Left renal pelvis (tissue), 4 donors: Measurements from ENCODE around the gene PANX1. TPM values are rescaled to one million over a fixed set of nuclear protein-coding genes. Genes with fewer than 3 reads are reported as not detected.
"Not testable (repeated sequence)": the region's sequence is repeated elsewhere in the genome, so short reads cannot be mapped to it uniquely, and the experiment has no call there.

ENCODE experiments used
- DNase-seq, 4 donors: peaks; one replicate each; pipeline ENCODE4 v3.0.0-alpha.2; 2013; ENCODE audit warnings: low read depth in 4 of 4, low spot score in 3 of 4
- polyA plus RNA-seq, 4 donors: library from polyadenylated mRNA; unstranded; fragments of 120-200 nt; gene quantifications; one replicate each; pipeline ENCODE4 v1.2.1, GENCODE V29; 2013; ENCODE audit not compliant: insufficient read length in 4 of 4

The PANX1 gene, protein sequence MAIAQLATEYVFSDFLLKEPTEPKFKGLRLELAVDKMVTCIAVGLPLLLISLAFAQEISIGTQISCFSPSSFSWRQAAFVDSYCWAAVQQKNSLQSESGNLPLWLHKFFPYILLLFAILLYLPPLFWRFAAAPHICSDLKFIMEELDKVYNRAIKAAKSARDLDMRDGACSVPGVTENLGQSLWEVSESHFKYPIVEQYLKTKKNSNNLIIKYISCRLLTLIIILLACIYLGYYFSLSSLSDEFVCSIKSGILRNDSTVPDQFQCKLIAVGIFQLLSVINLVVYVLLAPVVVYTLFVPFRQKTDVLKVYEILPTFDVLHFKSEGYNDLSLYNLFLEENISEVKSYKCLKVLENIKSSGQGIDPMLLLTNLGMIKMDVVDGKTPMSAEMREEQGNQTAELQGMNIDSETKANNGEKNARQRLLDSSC
- polyA plus RNA-seq = 10 to 100 TPM; 23.4 to 28.2 (median 25.1) TPM

DNA sequence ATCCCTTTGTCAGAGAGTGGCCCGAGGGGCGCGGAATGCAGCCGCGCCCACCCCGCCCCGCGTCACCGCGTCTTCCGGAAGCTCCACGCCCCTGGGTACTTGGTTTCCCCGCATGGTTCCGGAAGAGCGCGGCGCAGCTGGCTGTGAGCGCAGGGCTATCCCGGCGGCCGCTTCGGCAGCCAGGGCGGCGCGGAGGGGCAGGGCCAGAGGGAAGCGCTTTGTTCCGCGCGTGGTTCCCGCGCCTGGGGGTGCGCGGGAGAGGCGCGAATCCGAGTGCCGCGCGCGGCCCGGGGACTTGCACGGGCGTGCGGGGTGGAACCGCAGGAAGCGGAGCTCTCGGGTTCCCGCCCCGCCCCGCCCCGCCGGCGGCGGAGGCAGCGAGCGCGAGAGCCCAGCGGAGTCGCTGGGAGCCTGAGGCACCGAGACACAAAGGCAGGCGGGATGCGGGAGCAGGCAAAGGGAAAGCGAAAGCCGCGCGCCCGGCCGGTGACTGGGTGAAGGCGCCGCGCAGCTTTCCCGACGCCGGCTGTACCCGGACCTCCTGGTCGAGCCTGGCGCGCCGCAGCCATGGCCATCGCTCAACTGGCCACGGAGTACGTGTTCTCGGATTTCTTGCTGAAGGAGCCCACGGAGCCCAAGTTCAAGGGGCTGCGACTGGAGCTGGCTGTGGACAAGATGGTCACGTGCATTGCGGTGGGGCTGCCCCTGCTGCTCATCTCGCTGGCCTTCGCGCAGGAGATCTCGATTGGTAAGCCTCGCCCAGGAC is at the start of gene PANX1:
PANX1 (plus strand) TSS at position 96 of the 766 bp plus-strand sequence; CDS start at position 568, 472 bp downstream.
- DNase-seq = peak; percentile 38 to 69 (median 61)

DNA sequence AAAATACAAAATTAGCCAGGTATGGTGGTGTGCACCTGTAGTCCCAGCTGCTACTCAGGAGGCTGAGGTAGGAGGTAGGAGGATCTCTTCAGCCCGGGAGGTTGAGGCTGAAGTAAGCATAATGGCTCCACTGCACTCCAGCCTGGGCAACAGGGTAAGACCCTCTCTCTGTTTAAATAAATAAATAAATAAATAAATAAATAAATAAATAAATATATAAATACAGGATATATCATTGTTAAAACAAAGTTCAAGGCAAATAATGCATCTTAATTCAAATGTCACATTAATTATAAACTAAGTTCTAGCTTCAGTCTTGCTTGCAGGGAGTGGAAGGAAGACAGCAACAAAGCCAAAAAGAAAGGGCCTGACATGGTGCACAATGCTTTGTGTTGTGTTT is 44.5 kb upstream of the PANX1 start:
- no peak for DNase-seq

DNA sequence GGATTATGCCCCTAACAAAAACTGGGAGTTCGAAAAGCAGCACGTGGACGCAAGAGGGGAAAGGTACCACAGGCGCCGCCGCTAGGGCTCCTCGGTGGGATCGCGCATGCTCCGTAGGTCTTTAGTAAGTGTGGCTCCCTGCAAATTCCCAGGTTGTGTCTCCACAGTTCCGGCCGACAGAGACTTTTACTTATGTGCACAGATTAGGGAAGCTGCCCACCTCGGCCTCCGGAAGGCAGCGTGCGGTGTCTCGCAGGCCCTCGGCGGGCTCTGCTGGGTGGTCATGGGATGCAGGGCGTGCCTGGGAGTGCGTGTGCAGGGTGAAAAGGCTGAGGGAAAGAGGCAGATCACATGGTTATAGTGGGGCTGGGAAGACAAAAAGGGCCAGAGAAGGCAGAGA is 39.7 kb upstream of the PANX1 start:
- no peak for DNase-seq

GRCh38 chr11:94089341-94089740 is 39.3 kb upstream of the PANX1 start:
- DNase-seq = peak in 2 of 4 donors; percentile 5 to 14

DNA sequence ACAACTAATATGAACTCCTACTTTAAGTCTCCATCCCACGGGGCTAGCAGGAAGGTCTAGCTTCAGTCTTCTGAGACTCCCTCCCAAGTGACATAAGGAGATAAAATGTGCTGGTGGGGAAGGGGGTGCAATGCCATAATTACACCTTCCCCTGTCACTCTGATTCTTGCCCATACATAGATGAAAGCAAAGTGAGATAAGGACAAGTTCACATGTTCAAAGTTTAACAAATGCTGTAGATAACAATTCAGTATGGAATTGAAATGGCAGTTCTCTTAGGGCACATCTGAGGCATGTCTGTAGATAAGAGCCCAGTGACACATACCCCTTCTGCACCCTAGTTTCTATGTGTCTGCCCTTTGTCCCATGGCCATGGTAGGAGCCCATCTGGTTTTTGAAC is 38.2 kb upstream of the PANX1 start:
- DNase-seq = no peak

GRCh38 chr11:94091091-94091490 is 37.5 kb upstream of the PANX1 start:
- DNase-seq = no peak

GRCh38 chr11:94100253-94100652 is 28.4 kb upstream of the PANX1 start:
- DNase-seq = no peak

GRCh38 chr11:94103471-94103870 is 25.2 kb upstream of the PANX1 start:
- DNase-seq = no peak

GRCh38 chr11:94104734-94105133 is 23.9 kb upstream of the PANX1 start:
- DNase-seq = no peak

GRCh38 chr11:94106716-94107115 is 21.9 kb upstream of the PANX1 start:
- DNase-seq = no peak

- no peak for DNase-seq
Measured at GRCh38 chr11:94107363-94107762, 21.3 kb upstream of the PANX1 start.

GRCh38 chr11:94111241-94111640 is 17.4 kb upstream of the PANX1 start:
- DNase-seq = no peak

DNA sequence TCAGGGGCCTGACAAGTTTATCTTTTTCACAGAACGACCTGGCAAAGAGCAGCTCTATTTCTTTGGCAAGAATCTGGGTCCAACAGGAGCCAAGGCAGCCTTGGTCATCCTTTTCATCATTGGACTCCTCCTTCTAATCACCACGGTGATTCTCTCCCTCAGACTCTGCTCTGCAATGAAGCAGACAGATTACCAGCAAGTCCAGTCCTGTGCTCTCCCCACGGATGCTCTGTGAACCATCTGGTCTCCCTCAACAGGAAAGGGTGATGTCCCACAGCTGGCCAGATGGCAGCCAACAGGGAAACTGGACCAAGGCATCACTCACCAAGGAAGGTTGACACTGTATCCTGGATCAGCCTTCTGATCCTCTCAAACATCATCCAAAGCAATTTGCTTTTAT is 17.0 kb upstream of the PANX1 start:
- no peak for DNase-seq

GRCh38 chr11:94112206-94112953 is 16.3 kb upstream of the PANX1 start:
- DNase-seq = no peak

DNA sequence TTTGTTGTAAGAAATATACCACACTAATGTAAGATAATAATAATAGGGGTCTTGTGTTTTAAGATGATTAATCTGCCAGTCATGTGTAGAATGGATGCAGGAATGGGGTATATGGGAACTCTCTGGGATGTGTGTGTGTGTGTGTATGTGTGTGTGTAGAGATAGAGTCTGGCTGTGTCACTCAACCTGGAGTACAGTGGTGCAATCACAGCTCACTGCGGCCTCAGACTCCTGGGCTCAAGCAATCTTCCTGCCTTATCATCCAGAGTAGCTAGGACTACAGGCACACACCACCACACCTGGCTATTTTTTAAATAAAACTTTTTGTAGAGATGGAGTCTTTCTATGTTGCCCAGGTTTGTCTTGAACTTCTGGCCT is 11.5 kb upstream of the PANX1 start:
- no peak for DNase-seq

DNA sequence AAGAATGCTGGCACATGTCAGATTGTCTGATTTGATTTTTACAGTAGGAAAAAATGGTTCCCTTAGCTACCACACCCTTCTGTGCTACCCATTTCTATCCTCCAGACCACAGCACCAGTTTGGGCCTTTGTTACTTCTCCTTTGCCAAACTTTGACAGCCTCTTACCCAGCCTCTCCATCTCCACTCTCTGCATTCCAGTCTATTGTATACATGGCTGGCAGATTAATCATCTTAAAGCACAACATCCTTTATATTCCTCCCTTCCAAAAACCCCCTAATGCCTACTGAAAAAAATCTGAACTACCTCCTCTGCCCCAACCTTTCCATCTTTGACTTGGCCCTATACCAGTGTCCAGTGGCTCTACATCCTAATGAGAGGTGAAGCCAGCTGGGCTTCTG is 10.8 kb upstream of the PANX1 start:
- DNase-seq = no peak

GRCh38 chr11:94119676-94120075 is 9.0 kb upstream of the PANX1 start:
- DNase-seq = not testable (repeated sequence)

DNA sequence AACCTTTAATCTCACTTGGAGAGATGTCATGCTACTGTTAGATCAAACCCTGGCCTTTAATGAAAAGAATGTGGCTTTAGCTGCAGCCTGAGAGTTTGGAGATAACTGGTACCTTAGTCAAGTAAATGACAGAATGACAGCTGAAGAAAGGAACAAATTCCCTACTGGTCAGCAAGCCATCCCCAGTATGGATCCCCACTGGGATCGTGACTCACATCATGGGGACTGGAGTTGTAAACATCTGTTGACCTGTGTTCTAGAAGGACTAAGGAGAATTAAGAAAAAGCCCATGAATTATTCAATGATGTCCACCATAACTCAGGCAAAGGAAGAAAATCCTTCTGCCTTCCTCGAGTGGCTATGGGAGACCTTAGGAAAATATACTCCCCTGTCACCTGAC is 8.1 kb upstream of the PANX1 start:
- not testable (repeated sequence) for DNase-seq

DNA sequence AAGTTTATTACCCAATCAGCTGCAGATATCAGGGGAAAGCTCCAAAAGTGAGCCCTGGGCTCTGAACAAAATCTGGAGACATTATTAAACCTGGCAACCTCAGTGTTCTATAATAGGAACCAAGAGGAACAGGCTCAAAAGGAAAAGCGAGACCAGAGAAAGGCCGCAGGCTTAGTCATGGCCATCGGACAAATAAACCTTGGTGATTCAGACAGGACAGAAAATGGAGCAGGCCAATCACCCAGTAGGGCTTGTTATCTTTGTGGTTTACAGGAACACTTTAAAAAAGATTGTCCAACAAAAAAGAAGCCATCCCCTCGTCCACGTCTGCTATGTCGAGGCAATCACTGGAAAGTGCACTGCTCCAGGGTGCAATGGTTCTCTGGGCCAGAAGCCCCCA is 7.7 kb upstream of the PANX1 start:
- DNase-seq = no peak

- no peak for DNase-seq
Measured at GRCh38 chr11:94125407-94126115, 3.1 kb upstream of the PANX1 start.

DNA sequence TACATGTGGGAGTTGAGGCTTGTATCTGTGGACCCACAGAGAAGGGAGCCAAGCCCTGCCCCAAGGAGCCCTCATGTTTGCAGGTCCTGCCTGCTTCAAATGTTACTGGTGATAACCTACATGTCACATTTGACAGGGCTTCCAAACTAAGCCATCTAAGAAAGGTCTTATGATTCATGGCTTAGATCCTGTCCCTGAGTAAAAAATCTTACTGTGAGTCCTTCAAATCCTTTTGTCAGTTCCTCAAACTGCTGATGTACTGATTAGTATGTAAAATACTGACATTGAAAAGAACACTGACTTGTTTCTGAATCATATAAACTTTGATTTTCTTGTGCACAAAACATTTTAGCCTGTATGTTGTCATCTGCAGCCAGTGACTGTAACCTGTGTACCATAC is 1.0 kb upstream of the PANX1 start:
- no peak for DNase-seq
